HG03045 (cell line): ENCODE results near the gene ANKRD16.
"Not testable (repeated sequence)": the region's sequence is repeated elsewhere in the genome, so short reads cannot be mapped to it uniquely, and the experiment has no call there.

Source experiments
- ATAC-seq: cut with Tn5 transposase; IDR thresholded peaks from one replicate; pipeline ENCODE4 v1.9.1; 2021; ENCODE audit warnings: mild to moderate bottlenecking, moderate library complexity; ENCODE audit not compliant: unreplicated experiment

The ANKRD16 gene

DNA sequence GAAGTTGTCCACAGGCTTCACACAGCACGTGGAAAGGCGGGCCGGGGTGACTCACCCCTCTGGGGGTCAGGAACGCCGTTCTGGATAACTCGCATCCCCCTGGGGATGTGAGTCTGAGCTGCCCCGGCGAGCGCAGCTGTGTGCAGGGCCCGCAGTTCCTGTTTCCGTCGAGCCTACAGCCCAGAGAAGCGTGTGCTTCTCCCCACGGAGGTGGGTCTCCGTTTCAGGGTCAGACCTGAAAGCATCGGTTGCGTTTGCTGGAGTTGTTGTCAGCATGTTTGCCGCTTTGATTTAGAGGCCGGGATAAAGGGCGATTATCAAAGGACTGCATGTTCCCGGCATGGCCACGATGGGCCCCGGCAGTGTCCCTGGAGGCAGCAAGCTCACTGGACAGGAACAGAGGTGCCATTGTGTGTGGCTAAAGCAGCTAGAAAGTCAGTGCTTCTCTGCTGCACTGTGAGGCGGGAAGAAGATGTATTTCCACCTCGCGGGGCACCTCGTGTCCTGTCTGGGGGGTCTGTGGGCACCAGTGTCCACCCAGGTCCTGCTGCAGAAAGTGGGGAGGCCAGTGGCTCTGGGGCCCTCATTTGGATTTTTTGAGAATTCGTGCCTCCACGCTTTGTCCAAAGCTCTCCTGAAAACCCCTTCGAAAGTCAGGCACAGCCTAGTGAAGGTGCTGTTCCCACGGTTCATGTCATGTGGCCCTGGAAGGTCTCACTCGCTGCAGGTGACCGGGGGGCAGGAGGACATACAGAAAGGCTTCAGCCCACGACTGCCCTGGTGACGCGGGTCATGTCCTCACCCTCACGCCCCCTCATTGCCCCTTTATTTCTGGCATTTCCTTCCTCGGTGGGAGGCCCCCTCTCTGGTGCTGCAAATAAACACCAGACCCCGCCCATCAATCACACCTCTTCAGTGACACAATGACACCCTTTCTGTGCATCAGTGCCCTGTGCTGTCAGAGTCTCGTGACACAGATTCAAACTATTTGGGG lies 49.1 kb downstream of the ANKRD16 start:
- peak; percentile 73 for ATAC-seq

DNA sequence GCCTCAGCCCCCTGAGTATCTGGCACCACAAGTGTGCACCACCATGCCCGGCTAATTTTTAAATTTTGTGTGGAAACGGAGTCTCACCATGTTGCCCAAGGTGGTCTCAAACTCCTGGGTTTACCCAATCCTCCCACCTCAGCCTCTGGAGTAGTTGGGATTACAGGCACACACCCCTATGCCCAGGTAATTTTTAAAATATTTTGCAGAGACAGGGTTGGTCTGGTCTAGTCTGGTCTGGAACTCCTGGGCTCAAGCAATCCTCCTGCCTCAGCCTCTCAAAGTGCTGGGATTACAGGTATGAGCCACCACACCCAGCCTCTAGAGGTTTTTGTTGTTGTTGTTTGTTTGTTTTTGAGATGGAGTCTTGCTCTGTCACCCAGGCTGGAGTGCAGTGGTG lies 53.5 kb downstream of the ANKRD16 start:
- not testable (repeated sequence) for ATAC-seq

- no peak for ATAC-seq
Measured at GRCh38 chr10:5835446-5836095, 54.1 kb downstream of the ANKRD16 start.

DNA sequence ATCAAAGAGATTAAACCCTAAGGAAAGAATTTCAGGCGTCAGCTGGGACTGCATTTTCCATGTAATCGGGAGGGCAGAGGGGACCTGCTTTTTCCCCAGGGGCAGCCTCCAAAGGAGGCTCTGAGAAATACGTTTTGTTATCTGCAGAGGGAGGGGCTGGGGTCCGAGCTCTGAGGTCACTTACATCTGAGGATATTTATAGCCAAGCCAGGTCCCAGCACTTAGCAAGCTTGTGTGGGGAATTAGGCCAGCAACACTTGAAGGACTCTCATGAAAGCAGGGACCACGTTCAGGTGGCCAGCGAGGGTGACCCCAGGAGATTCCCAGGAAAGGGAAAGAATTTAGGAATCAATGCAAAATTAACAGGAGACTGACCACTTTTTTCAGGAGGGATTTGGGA lies 55.9 kb downstream of the ANKRD16 start:
- no peak for ATAC-seq

- no peak for ATAC-seq
Measured at GRCh38 chr10:5832946-5833345, 56.7 kb downstream of the ANKRD16 start.

GRCh38 chr10:5831446-5831782 lies 58.3 kb downstream of the ANKRD16 start:
- no peak for ATAC-seq

DNA sequence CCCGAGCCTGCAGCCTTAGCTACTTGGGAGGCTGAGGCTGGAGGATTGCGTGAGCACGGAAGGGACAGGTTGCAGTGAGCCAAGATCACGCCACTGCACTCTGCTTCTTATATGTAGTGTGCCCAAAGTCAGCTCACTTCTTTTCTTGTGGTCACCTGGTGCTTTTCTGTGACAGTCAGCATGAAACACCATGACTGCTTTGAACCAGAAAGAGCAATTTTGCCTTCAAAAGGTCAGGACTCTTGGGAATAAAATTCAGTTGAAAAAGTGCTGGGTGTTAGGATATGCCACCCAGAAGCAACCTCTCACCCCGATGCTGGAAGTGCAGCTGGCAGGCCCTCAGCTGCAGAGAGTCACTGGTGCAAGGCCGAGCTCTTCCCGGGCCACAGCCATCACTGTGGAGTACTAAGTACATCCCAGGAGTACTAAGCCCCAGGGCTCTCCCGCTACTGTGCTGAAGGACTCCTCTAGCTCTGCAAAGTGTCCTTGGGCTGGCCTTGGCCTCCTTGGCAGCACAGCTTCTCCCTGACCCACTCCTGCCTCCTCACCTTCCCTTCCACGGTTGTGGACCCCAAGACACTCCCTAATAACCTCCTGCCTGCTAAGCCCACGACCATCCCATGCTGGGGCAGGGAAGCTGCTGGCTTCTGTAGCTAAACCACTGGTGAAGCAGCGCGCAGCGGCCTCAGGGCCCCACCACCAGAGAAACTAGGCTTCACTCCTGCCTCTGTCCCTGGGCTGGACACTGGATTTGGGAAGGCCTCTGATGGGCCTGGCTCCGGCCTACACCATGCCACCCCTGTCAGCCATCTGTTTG lies 58.9 kb downstream of the ANKRD16 start:
- no peak for ATAC-seq

- ATAC-seq = no peak
Measured at GRCh38 chr10:5829267-5829666, 60.4 kb downstream of the ANKRD16 start.

GRCh38 chr10:5828725-5829124 lies 61.0 kb downstream of the ANKRD16 start:
- ATAC-seq = no peak

DNA sequence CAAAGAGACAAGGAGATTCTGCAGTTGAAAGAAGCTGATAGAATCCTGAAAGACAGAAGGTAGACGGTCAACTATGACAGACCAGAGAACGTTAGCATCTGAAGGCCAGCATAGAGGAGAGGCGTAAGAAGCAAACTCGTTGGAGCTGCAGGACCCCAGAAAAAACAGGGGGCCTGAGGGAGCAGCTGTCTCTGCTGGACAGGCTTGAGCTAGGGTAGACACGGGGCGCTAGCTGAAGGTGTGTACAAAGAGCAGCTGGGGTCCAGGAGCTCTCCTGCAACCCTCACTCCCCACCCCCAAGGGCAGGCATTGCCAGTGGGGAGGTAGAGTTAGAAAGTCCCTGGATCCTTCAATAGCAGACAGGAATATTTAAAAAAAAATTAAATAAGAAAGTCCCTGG lies 61.9 kb downstream of the ANKRD16 start:
- ATAC-seq = no peak

GRCh38 chr10:5826511-5826910 lies 63.2 kb downstream of the ANKRD16 start:
- not testable (repeated sequence) for ATAC-seq

DNA sequence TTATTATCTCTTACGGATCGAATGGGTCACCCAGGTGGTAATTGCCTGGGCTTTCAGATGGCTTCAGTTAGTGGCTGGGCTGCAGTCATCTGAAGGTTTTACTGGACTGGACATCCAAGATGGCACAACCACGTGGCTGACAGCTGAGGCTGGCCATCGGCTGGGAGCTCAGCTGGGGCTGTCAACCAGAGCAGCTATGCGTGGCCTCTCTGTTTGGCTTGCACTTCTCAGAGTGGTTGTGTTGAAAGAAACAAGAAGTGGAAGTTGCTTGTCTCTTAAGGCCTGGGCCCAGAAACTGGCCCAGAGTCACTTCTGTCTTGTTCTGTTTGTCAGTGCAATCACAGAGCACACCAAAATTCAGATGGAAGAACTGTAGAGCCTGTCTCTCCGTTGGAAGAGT lies 70.8 kb downstream of the ANKRD16 start:
- no peak for ATAC-seq

DNA sequence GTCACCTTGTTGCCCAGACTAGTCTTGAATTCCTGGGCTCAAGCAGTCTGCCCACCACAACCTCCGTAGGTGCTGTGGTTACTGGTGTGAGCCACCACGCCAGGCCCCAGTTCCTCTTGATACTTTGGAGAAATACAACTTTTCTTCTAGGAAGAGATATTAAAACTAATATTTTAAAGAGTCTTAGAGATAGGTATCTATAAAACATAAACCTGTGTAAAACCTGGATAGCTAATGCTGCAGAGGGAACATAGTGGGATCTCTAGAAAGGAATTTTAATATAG lies 71.7 kb downstream of the ANKRD16 start:
- ATAC-seq = no peak

GRCh38 chr10:5817322-5818047 lies 72.2 kb downstream of the ANKRD16 start:
- ATAC-seq = no peak

- no peak for ATAC-seq
Measured at GRCh38 chr10:5816170-5816569, 73.5 kb downstream of the ANKRD16 start.

DNA sequence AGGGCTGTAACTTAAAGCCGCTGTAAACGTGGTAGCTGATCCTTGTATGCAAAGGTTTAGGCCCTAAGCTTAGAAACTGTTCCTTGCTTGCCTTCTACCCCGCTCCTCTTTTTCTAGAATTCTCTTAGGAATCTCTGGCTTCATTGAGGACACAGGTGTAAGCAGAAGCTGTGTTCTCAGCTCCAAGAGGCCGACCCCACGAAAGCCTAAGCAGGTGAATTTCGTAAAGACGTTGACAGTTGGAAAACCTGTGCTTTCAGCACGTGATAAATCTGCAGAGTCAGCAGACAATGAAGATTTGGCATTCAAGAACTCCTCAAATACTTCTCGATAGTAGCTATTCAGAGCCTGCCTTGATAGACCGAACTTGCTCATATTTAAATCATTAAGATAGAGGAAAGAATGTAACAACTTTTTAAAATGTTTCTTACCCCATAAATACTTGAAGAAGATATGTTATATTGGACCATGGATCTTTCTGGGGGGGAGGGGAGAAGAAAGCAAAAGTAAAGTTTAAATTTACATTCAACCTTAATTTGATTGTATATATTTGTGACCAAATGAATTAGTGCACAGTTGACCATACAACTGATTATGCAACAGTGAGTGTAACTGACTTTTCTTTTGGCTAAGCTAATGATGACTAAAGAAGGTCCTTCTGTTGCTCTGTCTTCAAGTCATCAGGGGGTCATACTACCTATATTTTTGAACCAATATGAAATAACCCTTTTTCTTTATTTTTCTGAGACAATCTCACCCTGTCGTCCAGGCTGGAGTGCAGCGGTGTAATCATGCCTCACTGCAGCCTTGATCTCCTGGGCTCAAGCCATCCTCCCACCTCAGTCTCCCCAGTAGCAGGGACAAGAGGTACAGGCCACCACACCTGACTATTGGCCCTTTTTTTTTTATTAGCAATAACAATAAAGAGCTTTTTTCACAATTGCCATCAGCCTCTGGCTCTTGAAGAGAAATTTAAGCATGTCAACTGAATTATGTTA lies 75.3 kb downstream of the ANKRD16 start:
- ATAC-seq = no peak

DNA sequence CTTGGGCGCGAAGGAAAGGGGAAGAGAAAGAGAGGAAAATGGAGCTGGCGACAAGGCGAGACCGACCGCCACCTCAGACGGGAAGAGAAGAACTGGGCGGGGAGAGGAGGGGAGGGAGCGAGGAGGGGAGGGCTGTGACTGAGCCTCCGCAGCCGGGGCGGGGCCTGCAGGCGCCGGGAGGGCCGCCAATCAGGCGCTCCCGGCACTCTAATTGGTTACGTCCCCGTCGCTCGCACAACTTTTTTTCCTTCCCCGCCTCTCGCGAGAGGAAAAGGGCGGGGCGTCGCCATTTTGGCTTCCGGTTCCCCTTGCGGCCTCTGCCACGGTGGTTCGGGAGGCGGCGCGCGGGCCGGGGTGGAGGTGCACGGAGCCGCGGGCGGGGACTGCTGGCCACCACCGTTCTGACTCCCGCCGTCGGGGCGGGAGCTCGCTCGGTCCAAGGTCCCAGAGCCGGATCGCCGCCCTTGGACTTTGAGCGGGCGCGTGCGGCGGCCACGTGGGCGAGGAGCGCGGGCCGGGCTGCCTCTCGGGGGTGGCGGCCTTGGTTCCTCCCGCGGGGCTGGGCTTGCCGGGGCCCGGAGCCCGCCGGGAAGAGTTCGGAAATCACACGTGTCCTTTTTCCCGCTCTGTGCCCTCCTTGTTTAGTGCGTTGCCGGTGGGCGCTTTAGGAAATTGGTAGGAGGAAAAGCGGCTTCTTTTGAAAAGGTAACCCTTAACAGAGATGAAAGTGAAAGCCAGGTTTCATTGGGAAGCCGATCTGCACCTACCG lies 76.2 kb downstream of the ANKRD16 start, which contains the start of gene GDI2:
TSS of gene GDI2 (minus strand) at position 94 of the 769 bp plus-strand sequence. CDS start 176 bp downstream, outside the sequence.
- peak; percentile 81 for ATAC-seq

GRCh38 chr10:5813091-5813340 lies 76.7 kb downstream of the ANKRD16 start:
- ATAC-seq = peak; percentile 31
